NT2/D1 (cell line): ENCODE results near the gene SH3RF2.

Experiments used
- DNase-seq: peaks from one replicate; pipeline ENCODE4 v3.0.0-alpha.2; 2011; ENCODE audit warnings: low read depth, low spot score
- H3K27me3 ChIP-seq: 2 replicates; pipeline ENCODE4 v1.6.0; 2011; ENCODE audit warnings: mild to moderate bottlenecking; ENCODE audit not compliant: insufficient read length, insufficient read depth
- H3K36me3 ChIP-seq: 2 replicates; pipeline ENCODE4 v1.6.1; 2011; ENCODE audit warnings: mild to moderate bottlenecking, low read length, mixed read lengths; ENCODE audit not compliant: insufficient read depth, insufficient read length
- H3K4me1 ChIP-seq: 2 replicates; pipeline ENCODE4 v1.5.1; 2011; ENCODE audit not compliant: insufficient read depth, insufficient read length
- H3K4me3 ChIP-seq: 2 replicates; pipeline ENCODE4 v1.5.1; 2011; ENCODE audit warnings: low read depth; ENCODE audit not compliant: insufficient read length
- H3K9ac ChIP-seq: 2 replicates; pipeline ENCODE4 v1.6.0; 2011; ENCODE audit warnings: low read depth; ENCODE audit not compliant: insufficient read length
- H3K9me3 ChIP-seq: 2 replicates; pipeline ENCODE4 v1.5.1; 2011; ENCODE audit warnings: mild to moderate bottlenecking, low read length; ENCODE audit not compliant: insufficient read depth
- SUZ12 ChIP-seq: IDR thresholded peaks from 2 replicates; pipeline ENCODE4 v1.6.1; 2011; ENCODE audit not compliant: insufficient read length, insufficient read depth; ENCODE audit errors: extremely low read depth
- YY1 ChIP-seq: IDR thresholded peaks from 2 replicates; pipeline ENCODE4 v1.6.1; 2011; ENCODE audit not compliant: insufficient read length, insufficient read depth
- ZNF274 ChIP-seq: IDR thresholded peaks from 2 replicates; pipeline ENCODE4 v1.6.1; 2011; ENCODE audit warnings: mild to moderate bottlenecking, low read depth, low read length

Gene SH3RF2

GRCh38 chr5:146000072-146000471 is 63.7 kb downstream of the SH3RF2 start:
- Histone ChIP-seq H3K4me3 (no peak overlapping the region), H3K27me3 (no peaks in the 10 kb centered on the region), H3K36me3 (no peaks in the 10 kb centered on the region), H3K9me3 (0 out of 2 replicates have a peak, but pooled peaks cover 3% of the 10 kb centered on the region), H3K9ac (no peak overlapping the region), H3K4me1 (no peaks in the 10 kb centered on the region)
- no peak for DNase-seq
- TF ChIP-seq ZNF274 (no peak), YY1 (no peak)

- Histone ChIP-seq H3K27me3 (no peaks in the 10 kb centered on the region), H3K4me3 (no peak overlapping the region), H3K4me1 (no peaks in the 10 kb centered on the region), H3K9ac (no peak overlapping the region), H3K36me3 (no peaks in the 10 kb centered on the region), H3K9me3 (no peaks in the 10 kb centered on the region)
- TF ChIP-seq SUZ12 (no peak), YY1 (no peak), ZNF274 (no peak)
- no peak for DNase-seq
These were observed 65.3 kb downstream of the SH3RF2 start for GRCh38 chr5:146001544-146002190.

- no peak for TF ChIP-seq SUZ12
- no peak for TF ChIP-seq ZNF274
- no peak for TF ChIP-seq YY1
- Histone ChIP-seq H3K4me1 (no peaks in the 10 kb centered on the region), H3K36me3 (no peaks in the 10 kb centered on the region), H3K4me3 (no peak overlapping the region), H3K9ac (no peak overlapping the region), H3K9me3 (no peaks in the 10 kb centered on the region), H3K27me3 (no peaks in the 10 kb centered on the region)
- no peak for DNase-seq
These were observed 66.1 kb downstream of the SH3RF2 start for GRCh38 chr5:146002491-146002890.

- H3K4me3 ChIP-seq: no peak overlapping the region
- H3K9ac ChIP-seq: no peak overlapping the region
- H3K36me3 ChIP-seq: no peaks in the 10 kb centered on the region
- TF ChIP-seq YY1 (no peak), SUZ12 (no peak), ZNF274 (no peak)
- no peak for DNase-seq
- no peaks in the 10 kb centered on the region for H3K9me3 ChIP-seq
- no peaks in the 10 kb centered on the region for H3K4me1 ChIP-seq
- H3K27me3 ChIP-seq: no peaks in the 10 kb centered on the region
These were observed 67.5 kb downstream of the SH3RF2 start for GRCh38 chr5:146003852-146004251.

GRCh38 chr5:146005264-146005663 is 68.9 kb downstream of the SH3RF2 start:
- Histone ChIP-seq H3K4me1 (no peaks in the 10 kb centered on the region), H3K27me3 (no peaks in the 10 kb centered on the region), H3K9ac (no peak overlapping the region), H3K4me3 (no peak overlapping the region), H3K9me3 (no peaks in the 10 kb centered on the region), H3K36me3 (no peaks in the 10 kb centered on the region)
- TF ChIP-seq SUZ12 (no peak), YY1 (no peak)
- DNase-seq: no peak

- no peak for TF ChIP-seq ZNF274
- no peak for TF ChIP-seq YY1
- no peak for TF ChIP-seq SUZ12
- no peak for DNase-seq
- no peaks in the 10 kb centered on the region for H3K27me3 ChIP-seq
- H3K36me3 ChIP-seq: no peaks in the 10 kb centered on the region
- H3K9me3 ChIP-seq: no peaks in the 10 kb centered on the region
- no peaks in the 10 kb centered on the region for H3K4me1 ChIP-seq
- H3K4me3 ChIP-seq: no peak overlapping the region
- no peak overlapping the region for H3K9ac ChIP-seq
These were observed 69.3 kb downstream of the SH3RF2 start for GRCh38 chr5:146005723-146006122.

- TF ChIP-seq SUZ12 (no peak), YY1 (no peak), ZNF274 (no peak)
- DNase-seq: no peak
These were observed 70.3 kb downstream of the SH3RF2 start for GRCh38 chr5:146006470-146007190.

More at GRCh38 chr5:146006470-146007190, 70.3 kb downstream of the SH3RF2 start:
- Histone ChIP-seq H3K27me3 (no peaks in the 10 kb centered on the region), H3K36me3 (no peaks in the 10 kb centered on the region), H3K4me1 (no peaks in the 10 kb centered on the region), H3K4me3 (no peak overlapping the region), H3K9me3 (no peaks in the 10 kb centered on the region), H3K9ac (no peak overlapping the region)
